Measurements from ENCODE around the gene IREB2.
"Not testable (repeated sequence)": the region's sequence is repeated elsewhere in the genome, so short reads cannot be mapped to it uniquely, and the experiment has no call there.

Gene IREB2

DNA sequence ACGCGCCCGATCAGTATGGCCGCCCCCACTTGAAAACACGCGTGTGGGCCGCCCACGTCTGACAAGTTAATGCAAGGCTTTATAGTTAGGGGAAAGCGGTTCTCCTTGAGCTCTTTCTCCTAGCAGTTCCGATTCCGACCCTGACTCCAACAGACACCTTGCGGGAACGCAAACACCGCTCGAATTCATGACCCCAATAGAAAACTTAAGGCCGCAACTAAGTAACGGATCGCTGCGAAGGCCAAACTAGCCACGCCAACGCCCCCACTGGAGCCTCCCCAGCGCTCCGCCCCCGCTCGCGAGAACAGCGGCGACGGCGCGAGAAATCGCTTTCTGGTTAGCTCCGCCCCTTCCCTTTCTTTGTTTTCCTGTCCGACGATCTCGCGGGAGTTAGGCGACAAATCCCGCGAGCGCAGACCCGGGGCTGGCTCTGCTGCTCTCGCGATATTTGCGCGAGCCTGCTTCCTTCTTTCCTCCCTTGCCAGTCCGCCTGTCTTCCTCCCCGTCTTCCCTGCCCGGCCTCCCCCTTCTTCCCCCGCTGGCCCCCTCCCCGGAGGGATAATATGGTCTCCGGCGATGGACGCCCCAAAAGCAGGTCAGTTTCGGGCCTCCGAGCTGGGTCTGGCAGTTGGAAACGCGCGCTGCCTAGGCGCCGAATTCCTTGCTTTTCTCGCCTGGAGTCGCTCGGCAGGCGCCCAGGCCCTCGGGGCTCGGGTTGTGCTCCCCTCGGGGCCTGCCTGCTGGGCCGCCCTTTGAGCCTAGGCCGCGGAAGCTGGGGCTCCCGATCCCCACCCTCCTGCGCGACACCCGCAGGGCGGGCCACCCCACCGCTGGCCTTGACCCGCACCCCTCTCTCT, at the start of gene IREB2:
IREB2 (plus strand) TSS at position 455 of the 857 bp plus-strand sequence; CDS start at position 577, 122 bp downstream.
- DNase-seq (ENCODE audit: low read depth in 1 of 2, low spot score in 1 of 2): peak; percentile 91 to 95

DNA sequence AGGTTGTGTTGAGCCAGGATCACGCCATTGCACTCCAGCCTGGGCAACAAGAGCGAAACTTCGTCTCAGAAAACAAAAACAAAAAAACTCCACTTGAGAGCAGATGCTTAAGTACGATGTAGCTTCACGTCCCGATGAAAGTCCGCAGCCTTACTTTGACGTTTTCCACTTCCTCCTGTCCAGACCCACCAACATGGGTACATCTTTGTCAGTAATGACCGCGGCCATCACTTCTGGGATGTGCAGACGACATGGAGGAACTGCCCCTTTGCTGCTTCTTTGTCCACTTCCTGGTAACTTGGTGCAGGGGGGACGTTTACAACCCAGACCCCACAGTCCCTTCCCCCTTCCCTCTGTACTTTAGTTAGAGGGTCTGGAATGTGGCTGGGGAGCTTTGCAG, 49.2 kb upstream of the IREB2 start:
- DNase-seq (ENCODE audit: low read depth in 1 of 2, low spot score in 1 of 2): no peak

- DNase-seq (ENCODE audit: low read depth in 1 of 2, low spot score in 1 of 2): no peak
Observed at GRCh38 chr15:78389322-78389721, 48.7 kb upstream of the IREB2 start.

DNA sequence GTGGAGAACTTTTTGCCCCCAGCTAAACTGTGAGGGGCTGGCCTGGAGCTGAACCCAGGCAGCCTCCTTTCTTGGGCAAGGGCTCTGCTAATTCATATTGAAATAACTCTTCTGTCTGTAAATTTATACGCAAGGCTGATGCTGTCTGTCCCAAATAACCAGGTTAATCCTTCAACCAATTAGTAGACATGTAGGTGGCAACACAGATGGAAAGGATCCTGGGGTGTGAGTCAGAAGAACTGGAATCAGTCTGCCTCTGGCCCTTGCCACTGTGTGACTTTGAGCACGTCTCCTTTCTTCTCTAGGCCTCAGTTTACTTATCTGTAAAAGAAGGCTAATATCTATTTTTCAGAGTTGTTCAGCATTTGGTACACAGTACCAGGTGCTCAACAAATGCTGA, 48.3 kb upstream of the IREB2 start:
- DNase-seq (ENCODE audit: low read depth in 1 of 2, low spot score in 1 of 2): no peak

DNA sequence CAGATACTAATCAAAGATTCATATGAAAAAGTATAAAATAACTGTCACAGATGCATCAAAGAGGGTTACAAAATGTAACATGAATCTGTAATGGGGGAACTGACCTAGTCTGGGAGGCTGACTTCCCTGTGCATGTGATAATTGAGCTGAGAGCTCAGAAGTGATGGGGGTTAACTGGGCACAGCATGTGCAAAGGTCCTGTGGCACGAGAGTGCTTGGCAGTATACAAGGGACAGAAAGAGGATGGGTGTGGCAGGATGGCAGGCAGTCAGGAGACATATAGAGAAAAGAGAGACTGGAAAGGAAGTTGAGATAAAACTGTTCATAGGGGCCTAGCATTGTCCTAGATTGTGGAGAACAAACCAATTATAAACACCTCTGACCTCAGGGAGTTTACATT, 47.8 kb upstream of the IREB2 start:
- no peak for DNase-seq (ENCODE audit: low read depth in 1 of 2, low spot score in 1 of 2)

- no peak for DNase-seq (ENCODE audit: low read depth in 1 of 2, low spot score in 1 of 2)
Observed at GRCh38 chr15:78390826-78391225, 47.2 kb upstream of the IREB2 start.

DNA sequence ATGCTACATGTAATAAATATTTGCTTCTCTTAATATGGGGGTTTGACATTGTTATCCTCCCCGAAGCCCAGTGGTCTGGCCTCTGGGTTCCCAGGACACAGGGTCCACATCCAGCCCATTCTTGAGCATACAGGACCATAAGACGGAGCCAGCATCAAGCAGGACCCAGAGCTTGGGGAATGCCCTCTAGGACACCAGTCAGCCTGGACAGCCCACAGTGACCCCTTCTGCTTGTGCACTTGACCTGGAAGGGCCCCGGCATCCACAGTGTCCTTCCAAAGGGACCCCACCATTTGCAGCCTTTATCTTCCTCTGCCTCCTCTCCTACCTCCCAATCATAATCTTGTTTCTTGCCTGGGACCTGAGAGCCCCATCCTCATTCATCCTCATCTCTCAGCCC, 46.2 kb upstream of the IREB2 start:
- no peak for DNase-seq (ENCODE audit: low read depth in 1 of 2, low spot score in 1 of 2)

- DNase-seq (ENCODE audit: low read depth in 1 of 2, low spot score in 1 of 2): no peak
Observed at GRCh38 chr15:78392430-78392829, 45.6 kb upstream of the IREB2 start.

GRCh38 chr15:78393137-78393536, 44.9 kb upstream of the IREB2 start:
- no peak for DNase-seq (ENCODE audit: low read depth in 1 of 2, low spot score in 1 of 2)

GRCh38 chr15:78394026-78394425, 44.0 kb upstream of the IREB2 start:
- DNase-seq (ENCODE audit: low read depth in 1 of 2, low spot score in 1 of 2): no peak

- no peak for DNase-seq (ENCODE audit: low read depth in 1 of 2, low spot score in 1 of 2)
Observed at GRCh38 chr15:78394981-78395616, 42.9 kb upstream of the IREB2 start.

DNA sequence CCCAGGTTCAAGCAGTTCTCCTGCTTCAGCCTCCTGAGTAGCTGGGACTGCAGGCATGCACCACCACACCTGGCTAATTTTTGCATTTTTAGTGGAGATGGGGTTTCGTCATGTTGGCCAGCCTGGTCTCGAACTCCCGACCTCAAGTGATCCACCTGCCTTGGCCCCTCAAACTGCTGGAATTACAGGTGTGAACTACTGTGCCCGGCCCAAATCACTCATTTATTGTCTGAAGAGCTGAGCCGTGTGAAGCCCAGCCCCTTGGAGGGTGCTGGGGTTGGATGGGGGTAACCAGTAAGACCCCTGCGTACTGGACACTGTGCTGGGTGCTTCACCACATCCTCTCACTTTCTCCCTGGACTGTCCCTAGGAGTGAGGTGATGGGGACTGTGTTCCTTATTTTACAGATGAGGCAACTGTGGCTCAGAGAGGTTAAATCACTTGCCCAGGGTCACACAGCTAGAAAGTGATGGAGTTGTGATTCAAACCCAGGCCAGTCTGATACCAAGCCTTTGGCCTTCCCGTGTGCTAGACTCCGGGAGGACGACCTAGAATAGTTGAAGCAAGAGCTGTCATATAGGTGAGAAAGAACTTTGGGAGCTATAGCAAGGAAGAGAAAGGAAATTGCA, 41.7 kb upstream of the IREB2 start:
- DNase-seq (ENCODE audit: low read depth in 1 of 2, low spot score in 1 of 2): no peak

GRCh38 chr15:78396976-78397375, 41.0 kb upstream of the IREB2 start:
- DNase-seq (ENCODE audit: low read depth in 1 of 2, low spot score in 1 of 2): no peak

DNA sequence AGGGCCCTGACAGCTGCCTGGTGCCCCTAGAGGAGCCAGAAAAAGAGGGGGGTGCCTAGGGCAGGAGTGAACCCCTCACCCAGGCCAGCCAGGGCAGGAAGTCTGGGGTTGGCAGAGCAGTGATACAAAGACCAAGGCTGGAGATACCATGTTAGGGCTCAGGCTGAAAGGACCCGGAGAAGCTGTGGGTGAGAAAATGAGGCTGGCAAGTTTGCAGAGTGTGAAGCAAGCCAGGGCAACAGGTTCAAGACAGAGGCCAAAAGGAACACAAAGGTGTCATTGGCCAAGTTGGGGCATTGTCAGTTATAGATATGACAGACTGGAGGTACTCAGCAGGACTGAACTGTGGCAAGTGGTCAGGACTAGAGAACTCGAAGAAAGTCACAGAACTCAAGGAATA, 40.6 kb upstream of the IREB2 start:
- DNase-seq (ENCODE audit: low read depth in 1 of 2, low spot score in 1 of 2): no peak

DNA sequence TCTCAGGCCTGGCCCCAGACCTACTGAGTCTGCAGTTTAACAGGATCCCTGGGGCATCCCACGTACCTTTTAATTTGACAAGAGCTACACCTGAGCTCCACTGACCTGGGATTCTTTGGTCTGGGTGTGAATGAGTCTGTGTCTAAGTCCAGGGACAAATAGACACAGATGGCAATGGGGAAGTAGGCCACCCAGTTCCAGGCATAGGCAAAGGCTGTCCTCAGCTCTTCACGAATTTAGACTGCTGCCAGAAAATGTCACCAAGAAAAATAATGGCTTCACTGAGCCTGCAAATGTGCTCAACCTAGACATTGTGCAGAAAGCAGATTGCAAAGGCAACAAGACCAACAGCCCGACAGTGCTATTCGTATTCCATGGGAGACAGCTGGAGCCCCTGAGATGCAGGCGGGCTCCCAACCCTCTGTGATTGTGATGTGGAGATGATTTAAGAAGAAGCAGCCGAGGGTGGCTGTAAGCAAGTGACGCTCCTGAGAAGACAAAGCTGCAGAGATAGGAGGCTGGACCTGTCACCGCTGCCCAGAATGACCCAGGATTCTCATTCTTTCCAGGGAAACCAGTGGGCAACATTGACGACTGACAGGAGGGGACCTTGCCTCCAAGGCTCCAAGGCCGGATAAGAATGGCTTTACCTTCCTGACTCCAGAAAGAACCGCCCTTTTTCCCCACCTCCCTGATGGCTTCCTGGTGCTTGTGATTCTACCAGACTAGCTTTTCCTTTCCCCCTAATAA, 39.8 kb upstream of the IREB2 start:
- no peak for DNase-seq (ENCODE audit: low read depth in 1 of 2, low spot score in 1 of 2)

DNA sequence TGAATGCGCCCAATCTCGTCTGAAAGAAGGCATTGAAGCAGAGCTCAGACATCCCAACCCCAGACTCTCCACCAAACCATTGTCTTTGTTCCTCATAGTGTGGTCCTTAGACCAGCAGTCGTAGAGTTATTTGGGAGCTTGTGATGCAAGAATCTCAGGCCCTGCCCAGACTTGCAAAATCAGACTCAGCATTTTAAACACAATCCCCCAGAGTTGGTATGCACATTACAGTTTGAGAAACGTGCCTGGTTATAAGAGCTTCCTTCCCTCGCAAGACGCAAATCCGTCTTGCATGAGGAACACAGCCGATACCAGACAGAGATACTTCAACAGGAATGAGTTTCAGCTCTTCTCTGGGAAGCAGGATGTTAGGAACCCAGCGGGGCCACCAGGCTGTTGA, 38.9 kb upstream of the IREB2 start:
- no peak for DNase-seq (ENCODE audit: low read depth in 1 of 2, low spot score in 1 of 2)

GRCh38 chr15:78402061-78402610, 35.9 kb upstream of the IREB2 start:
- DNase-seq (ENCODE audit: low read depth in 1 of 2, low spot score in 1 of 2): no peak

GRCh38 chr15:78404125-78404524, 33.9 kb upstream of the IREB2 start:
- DNase-seq (ENCODE audit: low read depth in 1 of 2, low spot score in 1 of 2): no peak

DNA sequence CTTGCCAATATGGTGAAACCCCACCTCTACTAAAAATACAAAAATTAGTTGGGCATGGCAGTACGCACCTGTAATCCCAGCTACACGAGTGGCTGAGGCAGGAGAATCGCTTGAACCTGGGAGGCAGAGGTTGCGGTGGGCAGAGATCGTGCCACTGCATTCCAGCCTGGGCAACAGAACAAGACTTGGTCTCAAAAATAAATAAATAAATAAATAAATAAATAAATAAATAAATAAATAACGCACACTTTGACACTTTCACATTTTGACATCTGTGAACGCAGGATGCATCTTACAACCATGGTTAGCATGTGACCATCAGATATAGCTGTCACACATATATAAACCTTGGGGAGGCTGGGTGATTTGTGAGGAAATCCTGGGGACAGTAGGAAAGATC, 33.2 kb upstream of the IREB2 start:
- DNase-seq (ENCODE audit: low read depth in 1 of 2, low spot score in 1 of 2): not testable (repeated sequence)

- DNase-seq (ENCODE audit: low read depth in 1 of 2, low spot score in 1 of 2): no peak
Observed at GRCh38 chr15:78405336-78405924, 32.6 kb upstream of the IREB2 start.

Data from activated T-helper 1 cell treated with anti-CD3 and anti-CD28 coated beads, Interleukin-2, amount 50 U/mL, for 16 hours (primary cell).